Body of pancreas (tissue), 4 donors: ENCODE measurements around the gene RPL3. TPM values are rescaled to one million over a fixed set of nuclear protein-coding genes. Genes with fewer than 3 reads are reported as not detected.

ENCODE experiments used
- ATAC-seq: fragments of 150-250 bp; one replicate; pipeline ENCODE4 v1.9.1; 2016
- DNase-seq, 4 donors: peaks; one replicate each; pipeline ENCODE4 v3.0.0-alpha.2; 2019
- H3K27ac ChIP-seq, 4 donors: fragments of 200-600 bp; sonication (generic); 1 replicate in 3 of 4; 2 replicates in 1 of 4; pipeline versions ENCODE4 v1.5.1 to v1.6.1; 2016 to 2019; ENCODE audit warnings: mild to moderate bottlenecking in 1 of 4, mixed read lengths in 1 of 4, moderate library complexity in 1 of 4
- H3K27me3 ChIP-seq, 2 donors: fragments of 200-600 bp; sonication (generic); one replicate each; pipeline ENCODE4 v1.6.0; 2016; ENCODE audit warnings: mild to moderate bottlenecking in 1 of 2
- H3K36me3 ChIP-seq, 2 donors: fragments of 200-600 bp; sonication (generic); replicated peaks in 1 of 2; 2 replicates each; pipeline ENCODE4 v1.5.1; 2016; ENCODE audit warnings: low read depth in 2 of 2; ENCODE audit not compliant: insufficient read depth in 1 of 2
- H3K4me1 ChIP-seq: fragments of 200-600 bp; sonication (generic); one replicate; pipeline ENCODE4 v1.6.0; 2016
- H3K4me3 ChIP-seq, 2 donors: fragments of 200-600 bp; sonication (generic); 1 replicate in 1 of 2; 2 replicates in 1 of 2; pipeline ENCODE4 v1.5.1; 2016 to 2019
- H3K9me3 ChIP-seq, 3 donors: fragments of 200-600 bp; sonication (generic); 1 replicate in 2 of 3; 2 replicates in 1 of 3; pipeline ENCODE4 v1.5.1; 2016
- CTCF ChIP-seq, 7 experiments: fragments of 450-650 bp in 4 of 7; fragments of 200-600 bp in 3 of 7; sonication (generic) in 3 of 7; IDR thresholded peaks; one replicate each; pipeline ENCODE4 v1.5.1; 2016 to 2019; ENCODE audit warnings: antibody characterized with exemption in 7 of 7
- POLR2A ChIP-seq, 3 donors: fragments of 450-650 bp; IDR thresholded peaks; one replicate each; pipeline ENCODE4 v1.6.1; 2016; ENCODE audit warnings: antibody characterized with exemption in 3 of 3, mild to moderate bottlenecking in 2 of 3
- WGBS, 2 donors: methylation state at CpG; one replicate each; pipeline ENCODE4 v1.1.5; 2017; 5-methylcytosine and 5-hydroxymethylcytosine counted together
- intact Hi-C: fragments of 100-400 bp; cut with DNase I; formaldehyde crosslinking; loops from one replicate; pipeline ENCODE4 v1.15.1; 2023
- total RNA-seq, 2 donors: library from RNA; depleted of rRNA; stranded (reverse); fragments of >200 nt; gene quantifications; one replicate each; pipeline ENCODE4 v1.1.0, GENCODE V29; 2016

RPL3 gene
- total RNA-seq, 2 donors from 2014 or later: 1,625 to 1,893 TPM

- H3K36me3 ChIP-seq: no peaks in the 10 kb centered on the region
- TF ChIP-seq CTCF (IDR thresholded peaks at IDR 0.05): no peak
- TF ChIP-seq POLR2A (IDR thresholded peaks at IDR 0.05): no peak
- no peaks in the 10 kb centered on the region for H3K9me3 ChIP-seq
- intact Hi-C loops: no loop called here
- 62 to 65% methylated on average over 11 of the region's 11 CpGs for WGBS, 2 donors
- no peak for ATAC-seq
- no peak for DNase-seq
- no peaks in the 10 kb centered on the region for H3K27me3 ChIP-seq
- peaks cover 18% of the 10 kb centered on the region for H3K4me1 ChIP-seq
- H3K27ac ChIP-seq: no peak overlapping the region
- no peak overlapping the region for H3K4me3 ChIP-seq
Measured at GRCh38 chr22:39364714-39365491, 45.5 kb upstream of the RPL3 start.

- H3K4me1 ChIP-seq: peaks cover 18% of the 10 kb centered on the region
- no peaks in the 10 kb centered on the region for H3K36me3 ChIP-seq
- H3K27me3 ChIP-seq: no peaks in the 10 kb centered on the region
- intact Hi-C loops: no loop called here
- DNase-seq (no peak), ATAC-seq (no peak)
- H3K27ac ChIP-seq: no peak overlapping the region
- 72 to 74% methylated on average over 7 to 19 of the region's 19 CpGs for WGBS, 2 donors
- TF ChIP-seq POLR2A (IDR thresholded peaks at IDR 0.05): no peak
- TF ChIP-seq CTCF (IDR thresholded peaks at IDR 0.05): no peak
- H3K9me3 ChIP-seq: no peaks in the 10 kb centered on the region
- no peak overlapping the region for H3K4me3 ChIP-seq
Measured at GRCh38 chr22:39363751-39364515, 44.5 kb upstream of the RPL3 start.

GRCh38 chr22:39362932-39363331, 43.5 kb upstream of the RPL3 start:
- intact Hi-C loops: no loop called here
- no peak for TF ChIP-seq CTCF (IDR thresholded peaks at IDR 0.05)
- ATAC-seq: no peak
- WGBS, 2 donors: 82 to 96% methylated on average over 4 of the region's 4 CpGs
- DNase-seq: no peak
- H3K27ac ChIP-seq: no peak overlapping the region
- H3K36me3 ChIP-seq: no peaks in the 10 kb centered on the region
- H3K4me1 ChIP-seq: peaks cover 18% of the 10 kb centered on the region
- no peaks in the 10 kb centered on the region for H3K27me3 ChIP-seq
- no peak overlapping the region for H3K4me3 ChIP-seq
- no peaks in the 10 kb centered on the region for H3K9me3 ChIP-seq

GRCh38 chr22:39362271-39362670, 42.8 kb upstream of the RPL3 start:
- TF ChIP-seq CTCF (IDR thresholded peaks at IDR 0.05): no peak
- TF ChIP-seq POLR2A (IDR thresholded peaks at IDR 0.05): no peak
- Histone ChIP-seq H3K4me3 (no peak overlapping the region), H3K27me3 (no peaks in the 10 kb centered on the region), H3K27ac (no peak overlapping the region), H3K36me3 (no peaks in the 10 kb centered on the region), H3K9me3 (no peaks in the 10 kb centered on the region), H3K4me1 (peaks cover 18% of the 10 kb centered on the region)
- ATAC-seq (no peak), DNase-seq (no peak)
- 76 to 84% methylated on average over 5 to 10 of the region's 11 CpGs for WGBS, 2 donors
- intact Hi-C loops: no loop called here
